CD1c-positive myeloid dendritic cell (primary cell): ENCODE results near the gene VAPB.
"Not testable (repeated sequence)": the region's sequence is repeated elsewhere in the genome, so short reads cannot be mapped to it uniquely, and the experiment has no call there.

Experiments
- DNase-seq: peaks from one replicate; pipeline ENCODE4 v3.0.0-alpha.2; 2016; ENCODE audit errors: extremely low spot score

The VAPB gene, protein sequence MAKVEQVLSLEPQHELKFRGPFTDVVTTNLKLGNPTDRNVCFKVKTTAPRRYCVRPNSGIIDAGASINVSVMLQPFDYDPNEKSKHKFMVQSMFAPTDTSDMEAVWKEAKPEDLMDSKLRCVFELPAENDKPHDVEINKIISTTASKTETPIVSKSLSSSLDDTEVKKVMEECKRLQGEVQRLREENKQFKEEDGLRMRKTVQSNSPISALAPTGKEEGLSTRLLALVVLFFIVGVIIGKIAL

DNA sequence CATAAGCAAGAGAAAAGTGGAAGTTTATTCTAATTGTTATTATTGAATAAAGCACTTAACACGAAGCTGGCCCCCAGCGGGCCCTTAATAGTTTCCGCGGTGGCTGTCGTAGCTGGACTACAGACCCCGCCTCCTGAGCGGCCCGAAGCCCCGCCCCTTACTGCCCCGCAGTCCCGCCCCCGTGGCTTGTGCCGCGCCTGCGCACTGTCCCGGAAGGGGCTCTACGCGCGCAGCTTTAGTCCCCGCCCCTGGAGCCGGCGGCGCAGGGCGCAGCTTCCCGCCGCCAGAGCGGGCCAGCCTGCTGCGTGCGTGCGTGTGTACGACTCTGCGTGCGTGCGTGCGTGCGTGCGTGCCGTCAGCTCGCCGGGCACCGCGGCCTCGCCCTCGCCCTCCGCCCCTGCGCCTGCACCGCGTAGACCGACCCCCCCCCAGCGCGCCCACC lies at the start of gene VAPB:
Gene VAPB, plus strand, starts transcription at position 348 of the 442 bp plus-strand sequence. CDS start 231 bp downstream, outside the sequence.
- DNase-seq: peak; percentile 100

GRCh38 chr20:58339741-58340140 lies 49.3 kb upstream of the VAPB start:
- DNase-seq: no peak

GRCh38 chr20:58340151-58340550 lies 48.9 kb upstream of the VAPB start:
- DNase-seq: no peak

DNA sequence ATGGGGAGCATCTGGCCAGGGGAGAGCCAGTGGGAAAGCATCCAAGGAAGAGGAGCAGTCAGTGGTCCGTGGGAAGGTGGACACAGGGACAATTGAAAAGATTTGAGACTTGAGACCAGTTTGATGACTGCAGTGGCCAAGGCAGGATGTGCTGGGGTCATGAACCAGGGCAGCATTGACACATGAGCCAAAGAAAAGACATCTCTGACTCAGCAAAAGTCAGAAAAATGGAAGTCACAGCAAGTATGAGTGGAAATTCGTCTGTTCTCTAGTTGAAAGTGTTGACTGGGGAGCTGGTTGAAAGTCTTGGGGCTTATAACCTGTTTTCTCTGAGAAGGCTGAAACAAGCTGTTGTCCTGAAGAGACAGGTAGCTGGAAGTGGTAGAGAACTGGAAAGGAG lies 48.2 kb upstream of the VAPB start:
- no peak for DNase-seq

DNA sequence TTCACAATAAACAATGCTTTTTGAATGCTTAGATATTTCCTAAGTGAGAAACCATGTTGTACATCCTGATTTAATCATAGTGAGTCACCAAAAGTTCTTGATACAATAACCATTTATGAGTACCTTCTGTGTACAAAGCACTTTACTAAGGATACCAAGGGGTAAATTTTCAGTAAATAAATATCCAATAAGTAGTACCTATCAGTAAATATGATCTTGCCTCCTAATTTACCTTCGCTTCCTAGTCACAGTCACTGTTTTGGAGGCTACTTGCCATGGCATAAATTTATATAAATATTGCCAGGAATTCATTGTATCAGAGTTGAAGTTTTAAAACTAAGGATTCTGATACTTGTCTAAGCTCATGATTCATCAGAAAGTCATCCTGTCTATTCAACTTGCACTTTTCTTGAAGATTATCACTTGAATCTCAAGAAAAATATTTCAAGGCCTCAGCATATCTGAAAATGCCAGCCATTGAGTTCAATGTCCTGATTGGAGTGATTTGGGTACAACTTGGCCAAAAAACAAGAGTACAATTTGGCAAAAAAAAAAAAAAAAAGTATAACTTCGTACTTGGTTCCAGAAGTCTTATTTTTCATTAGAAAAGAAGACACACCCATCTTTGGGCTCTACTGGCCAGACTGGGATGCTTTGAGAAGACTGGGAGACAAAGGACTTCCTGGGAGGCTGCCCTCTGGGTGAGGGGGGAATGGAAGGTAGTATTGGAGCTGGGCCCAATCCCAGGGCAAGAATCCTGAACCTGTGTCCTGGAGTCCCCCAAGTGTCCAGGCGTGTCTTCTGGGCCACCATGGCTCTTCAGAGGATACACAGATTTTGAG lies 46.7 kb upstream of the VAPB start:
- DNase-seq: no peak

GRCh38 chr20:58344741-58345140 lies 44.3 kb upstream of the VAPB start:
- DNase-seq: no peak

DNA sequence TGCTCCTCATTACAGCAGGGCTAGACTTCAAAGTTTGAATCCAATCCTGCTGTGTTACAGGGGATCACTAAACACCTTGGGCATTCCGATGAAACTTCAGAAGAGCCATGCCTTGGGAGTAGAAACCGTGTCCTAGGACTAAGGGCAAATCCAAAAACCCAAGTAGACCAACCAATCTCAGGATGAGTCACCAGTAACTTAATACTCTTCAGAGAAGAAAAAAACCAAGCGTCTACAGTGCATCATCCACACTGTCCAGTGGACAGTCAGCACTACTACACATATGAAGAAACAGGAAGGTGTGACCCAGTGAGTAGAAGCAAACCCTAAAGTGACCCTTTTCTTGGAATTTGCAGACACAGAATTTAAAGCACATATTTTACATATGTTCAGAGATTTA lies 39.5 kb upstream of the VAPB start:
- DNase-seq: no peak

- DNase-seq: no peak
These were observed 36.6 kb upstream of the VAPB start for GRCh38 chr20:58352468-58352867.

DNA sequence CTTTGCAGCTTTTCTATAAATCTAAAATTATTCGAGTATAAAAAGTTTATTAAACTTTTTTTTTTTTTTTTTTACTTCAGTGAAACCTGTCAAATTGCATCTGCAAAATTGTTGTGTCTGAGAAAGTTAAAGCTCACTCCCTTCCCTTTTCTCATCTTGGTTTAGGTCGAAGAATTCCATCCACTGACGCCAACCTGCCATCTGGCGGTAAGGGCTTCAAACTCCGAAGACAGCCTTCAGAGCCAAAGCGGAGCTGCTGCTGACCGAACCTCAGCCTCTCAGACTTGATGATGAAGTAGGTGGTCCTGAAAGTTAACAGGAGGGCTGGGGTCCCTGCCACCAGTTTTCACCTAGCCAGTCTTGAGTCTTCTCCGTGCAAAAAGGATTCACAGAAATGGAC lies 29.6 kb upstream of the VAPB start:
- no peak for DNase-seq

GRCh38 chr20:58360936-58361335 lies 28.1 kb upstream of the VAPB start:
- no peak for DNase-seq

DNA sequence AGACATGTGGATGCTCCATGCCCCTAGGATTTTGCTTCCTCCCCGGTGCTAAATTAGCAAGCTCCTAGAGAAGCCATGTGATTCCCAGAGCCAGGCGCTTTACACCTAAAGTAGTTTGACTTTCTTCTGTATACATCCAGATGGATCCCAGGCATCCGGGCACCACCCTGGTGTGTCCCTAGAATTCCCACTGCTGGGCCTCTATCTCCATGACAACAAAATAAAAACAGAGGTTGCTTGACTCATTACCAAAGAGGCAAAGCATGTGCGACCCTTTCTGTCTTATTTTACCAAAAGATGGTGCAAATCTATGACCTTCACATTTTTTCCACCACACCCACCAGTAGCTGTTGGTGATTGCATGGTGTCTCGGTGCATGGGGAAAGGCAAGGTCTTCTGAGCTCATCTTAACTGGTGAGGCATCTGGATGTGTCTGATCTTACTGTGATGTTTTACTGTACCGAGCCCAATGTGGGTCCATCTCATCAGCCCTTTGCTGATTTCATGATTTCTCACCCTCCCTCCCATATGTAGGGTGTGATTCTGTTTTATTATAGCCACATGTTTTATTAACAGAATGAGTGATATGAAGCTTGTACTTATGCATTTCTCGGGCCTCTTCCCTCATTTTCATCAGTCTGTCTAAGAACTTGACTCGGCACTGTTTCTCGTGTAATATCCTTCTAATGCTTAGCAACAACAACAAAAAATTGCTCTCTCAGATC lies 27.4 kb upstream of the VAPB start:
- no peak for DNase-seq

GRCh38 chr20:58362206-58362516 lies 26.9 kb upstream of the VAPB start:
- DNase-seq: no peak

DNA sequence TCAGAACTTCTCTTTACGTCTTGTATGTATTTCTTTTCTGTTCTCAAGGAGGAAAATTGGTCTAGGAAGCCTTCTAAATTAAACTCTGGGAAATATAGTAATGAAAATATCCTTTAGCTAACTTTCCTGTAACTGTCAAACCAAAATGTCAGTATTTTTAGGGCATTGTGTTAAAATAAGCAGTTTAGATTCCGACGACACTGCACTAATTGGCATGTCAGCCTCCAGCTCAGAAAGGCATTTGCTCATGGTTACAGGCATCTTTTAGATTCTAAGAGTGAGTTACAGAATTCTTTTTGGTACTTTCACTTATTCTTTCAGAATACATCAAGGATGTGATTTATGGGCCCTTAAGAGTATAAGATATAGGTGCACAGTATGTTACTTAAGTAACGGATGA lies 26.1 kb upstream of the VAPB start:
- no peak for DNase-seq

GRCh38 chr20:58366866-58367265 lies 22.2 kb upstream of the VAPB start:
- no peak for DNase-seq

DNA sequence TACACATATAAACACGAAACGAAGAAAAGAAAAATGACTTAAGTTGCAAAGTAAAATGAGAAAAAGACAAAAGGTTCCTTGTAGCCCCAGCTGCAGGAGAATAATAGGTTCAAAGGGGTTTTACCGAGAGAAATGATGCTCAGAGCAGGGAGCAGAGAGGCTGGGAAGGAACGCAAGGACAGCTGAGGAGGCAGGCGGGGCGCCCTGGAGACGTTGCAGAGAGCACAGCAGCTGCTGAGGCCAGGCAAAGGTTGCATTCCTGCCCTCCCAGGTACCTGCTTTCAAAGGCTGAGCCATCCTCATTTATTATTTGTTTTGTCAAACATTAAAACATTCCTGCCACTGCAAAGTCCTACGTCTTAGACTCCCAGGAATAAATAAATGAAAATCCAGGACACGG lies 16.2 kb upstream of the VAPB start:
- no peak for DNase-seq

GRCh38 chr20:58373296-58373695 lies 15.7 kb upstream of the VAPB start:
- not testable (repeated sequence) for DNase-seq

DNA sequence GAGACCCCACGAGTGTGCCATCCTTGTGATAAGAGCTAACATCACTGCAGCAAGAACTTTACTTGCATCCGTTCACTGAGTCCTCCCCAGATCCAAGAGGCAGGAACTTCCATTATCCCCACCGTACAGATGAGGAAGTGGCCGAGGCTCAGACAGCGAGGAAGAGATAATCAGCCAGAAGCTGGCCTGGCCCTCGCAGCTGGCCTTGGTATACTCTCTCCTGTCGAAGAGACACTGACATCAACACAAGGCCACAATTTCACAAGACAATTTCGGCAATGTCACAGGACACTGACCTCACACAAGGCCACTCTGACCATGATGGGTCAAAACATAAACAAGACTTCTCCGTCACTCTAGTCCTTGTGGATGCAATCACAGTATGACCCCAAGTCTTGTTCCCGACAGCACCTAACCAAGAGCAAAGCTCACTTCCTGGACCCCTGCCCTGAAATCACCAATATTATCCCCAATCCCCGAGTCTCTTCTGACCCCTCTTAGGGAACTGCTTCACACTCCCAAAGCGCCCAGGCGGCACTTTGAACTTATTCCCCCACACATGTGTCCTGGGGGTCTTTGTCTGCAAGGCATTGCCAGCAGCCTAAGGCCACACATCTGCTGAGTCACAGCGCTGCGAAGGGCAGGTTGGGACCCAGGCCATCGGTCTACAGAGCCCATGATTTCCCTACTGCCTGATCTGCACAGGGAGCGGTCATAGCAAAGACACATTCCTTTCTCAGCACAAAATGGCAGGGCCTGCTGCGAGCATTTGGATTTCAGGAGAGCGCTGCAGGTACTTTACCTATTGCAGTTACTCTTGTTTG lies 14.8 kb upstream of the VAPB start:
- peak; percentile 32 for DNase-seq

- no peak for DNase-seq
These were observed 13.9 kb upstream of the VAPB start for GRCh38 chr20:58374906-58375758.

DNA sequence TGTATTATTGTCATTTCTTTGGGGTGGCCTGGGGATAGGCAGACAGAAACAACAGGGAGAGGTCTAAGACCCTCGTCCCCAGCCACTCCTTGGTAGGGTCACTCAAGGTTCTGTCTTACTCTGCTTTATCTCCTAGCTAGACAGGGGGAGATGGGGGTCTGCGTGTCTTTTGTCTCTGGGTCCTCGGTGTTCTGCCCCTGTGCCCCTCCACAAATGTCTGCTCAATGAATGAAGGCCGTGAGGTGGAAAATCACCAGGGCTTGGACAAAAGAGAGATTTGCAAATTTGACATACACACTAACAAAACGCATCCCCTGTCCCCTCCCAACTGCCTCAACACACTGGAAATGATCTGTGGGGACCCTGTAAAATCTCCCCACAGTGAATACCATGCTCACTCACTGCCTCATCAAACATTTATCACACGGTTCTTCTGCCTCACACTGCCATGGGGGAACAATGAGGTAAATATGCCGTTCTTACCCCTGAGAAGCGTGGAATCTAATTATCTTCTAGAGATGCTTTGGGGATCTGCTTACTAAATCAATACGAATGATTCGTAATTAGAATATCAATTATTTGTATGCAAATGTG lies 13.2 kb upstream of the VAPB start:
- no peak for DNase-seq

- DNase-seq: no peak
These were observed 12.0 kb upstream of the VAPB start for GRCh38 chr20:58377017-58377416.
